NCI-H2081 treated with DMSO at 0.1 percent for 48 hours (cell line): Measurements from ENCODE around the gene CDK16.

Experiments
- DNase-seq: peaks from one replicate; lab custom pipeline; 2025; lab: John Stamatoyannopoulos, UW

The CDK16 gene

DNA sequence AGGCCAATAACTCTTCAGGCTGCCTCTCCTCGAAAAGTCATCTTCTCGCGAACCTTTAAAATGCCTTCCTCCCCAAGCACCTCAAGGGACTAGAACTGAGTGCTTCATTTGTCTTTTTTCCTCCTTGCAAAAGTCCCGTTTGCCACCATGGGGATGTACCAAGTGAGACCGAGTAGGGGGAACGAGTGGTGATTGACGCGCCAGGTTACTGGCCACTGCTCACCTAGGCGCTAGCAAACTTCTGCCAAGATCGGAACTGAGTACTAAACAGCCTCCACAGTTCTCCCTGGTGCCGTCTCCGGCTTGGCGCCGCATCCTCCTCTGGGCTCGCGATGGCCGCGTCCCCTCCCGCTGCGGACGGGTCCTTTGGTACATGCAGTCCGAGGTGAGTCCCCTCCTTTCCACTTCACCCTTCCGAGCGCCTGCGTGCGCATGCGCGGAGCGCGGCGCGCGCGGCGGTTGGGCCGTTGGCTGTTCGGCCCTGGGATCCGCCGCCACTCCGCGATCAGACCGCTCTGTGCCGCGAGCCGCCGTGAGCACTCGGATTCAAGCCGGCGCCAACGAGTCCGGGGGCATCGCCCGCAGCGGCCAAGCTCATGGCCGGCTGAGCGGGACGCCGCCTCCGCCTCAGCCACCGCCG lies at the start of gene CDK16:
Gene CDK16, plus strand, starts transcription at position 402 of the 640 bp plus-strand sequence. CDS start 4,877 bp downstream, outside the sequence.
- peak; percentile 72 for DNase-seq

DNA sequence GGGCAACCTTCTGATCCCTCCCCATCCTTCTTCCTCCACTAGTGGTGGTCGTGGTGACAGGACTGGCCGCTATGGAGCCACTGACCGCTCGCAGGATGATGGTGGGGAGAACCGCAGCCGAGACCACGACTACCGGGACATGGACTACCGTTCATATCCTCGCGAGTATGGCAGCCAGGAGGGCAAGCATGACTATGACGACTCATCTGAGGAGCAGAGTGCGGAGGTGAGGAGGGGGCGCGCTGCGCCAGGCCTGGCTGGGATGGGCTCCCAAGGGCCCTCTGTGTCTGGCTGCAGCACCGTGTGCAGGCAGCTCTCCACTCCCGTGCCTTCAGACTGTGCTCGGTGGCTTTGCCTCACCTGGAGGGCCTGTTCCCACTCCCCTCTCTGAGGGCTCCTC lies 49.2 kb upstream of the CDK16 start:
- no peak for DNase-seq

DNA sequence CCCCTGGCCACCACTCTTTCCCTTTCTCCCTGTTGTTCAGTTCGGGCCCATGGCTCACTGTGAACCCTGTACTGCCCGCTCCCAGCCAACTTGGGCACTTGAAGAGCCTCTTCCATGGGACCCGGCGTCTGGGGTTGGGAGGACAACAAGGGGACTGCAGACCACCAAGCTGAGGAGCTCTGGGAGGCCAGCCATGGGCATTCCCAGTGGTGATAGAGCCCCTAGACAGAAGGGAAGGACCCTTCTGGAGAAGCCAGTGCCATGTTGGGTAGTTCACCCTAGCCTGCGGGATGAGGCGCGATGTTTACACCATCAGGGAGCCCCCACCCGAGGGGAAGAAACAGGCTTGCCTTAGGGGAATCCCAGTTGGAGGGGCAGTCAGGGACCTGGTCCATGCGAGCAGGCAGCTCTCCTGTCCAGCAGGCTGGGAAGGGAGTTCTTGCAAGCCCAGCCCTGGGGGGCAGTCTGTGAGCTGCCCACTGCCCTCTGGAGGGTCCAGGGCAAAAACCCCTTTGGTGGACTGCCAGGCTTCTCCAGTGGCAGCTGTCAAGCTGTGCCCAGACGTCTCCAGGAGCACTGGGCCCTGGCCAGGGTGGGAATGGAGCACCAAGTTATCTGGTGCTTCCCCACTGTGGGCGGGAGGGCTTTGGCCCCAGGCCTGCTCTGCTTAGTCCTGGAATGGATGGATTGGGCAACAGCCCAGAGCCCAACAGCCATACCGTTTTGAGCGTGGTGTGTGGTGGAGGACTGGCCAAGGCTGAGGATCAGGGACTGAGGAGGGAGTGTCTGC lies 48.6 kb upstream of the CDK16 start:
- no peak for DNase-seq

DNA sequence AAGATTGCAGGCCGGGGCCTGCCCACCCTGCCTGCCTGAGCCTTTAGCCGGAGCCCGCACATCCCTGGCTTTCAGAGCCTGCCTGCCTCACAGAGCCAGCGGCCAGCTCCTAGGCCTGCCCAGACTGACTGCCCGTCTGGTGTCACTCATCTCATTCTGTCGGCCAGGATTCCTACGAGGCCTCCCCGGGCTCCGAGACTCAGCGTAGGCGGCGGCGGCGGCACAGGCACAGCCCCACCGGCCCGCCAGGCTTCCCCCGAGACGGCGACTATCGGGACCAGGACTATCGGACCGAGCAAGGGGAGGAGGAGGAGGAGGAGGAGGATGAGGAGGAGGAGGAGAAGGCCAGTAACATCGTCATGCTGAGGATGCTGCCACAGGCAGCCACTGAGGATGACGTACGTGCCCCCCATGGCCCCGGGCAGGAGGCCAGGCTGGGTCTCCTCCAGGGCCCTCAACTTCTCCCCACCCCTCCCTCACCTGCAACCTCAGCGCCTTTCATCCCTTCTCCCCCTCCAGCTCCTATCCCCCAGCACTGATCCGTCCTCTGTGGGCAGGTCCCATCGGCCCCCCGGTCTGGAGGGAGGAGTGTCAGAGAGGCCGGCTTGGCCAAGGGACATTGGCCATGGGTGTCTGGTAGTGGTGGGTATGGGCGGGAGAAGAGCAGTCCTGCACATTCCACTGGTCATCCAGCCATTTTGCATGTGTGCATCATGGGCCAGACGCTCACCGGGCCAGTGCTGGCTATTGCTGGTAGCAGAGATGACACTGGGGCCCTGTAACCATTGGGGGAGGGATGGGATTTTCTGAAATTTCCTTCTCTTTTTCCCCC lies 47.4 kb upstream of the CDK16 start:
- DNase-seq, result no peak

DNA sequence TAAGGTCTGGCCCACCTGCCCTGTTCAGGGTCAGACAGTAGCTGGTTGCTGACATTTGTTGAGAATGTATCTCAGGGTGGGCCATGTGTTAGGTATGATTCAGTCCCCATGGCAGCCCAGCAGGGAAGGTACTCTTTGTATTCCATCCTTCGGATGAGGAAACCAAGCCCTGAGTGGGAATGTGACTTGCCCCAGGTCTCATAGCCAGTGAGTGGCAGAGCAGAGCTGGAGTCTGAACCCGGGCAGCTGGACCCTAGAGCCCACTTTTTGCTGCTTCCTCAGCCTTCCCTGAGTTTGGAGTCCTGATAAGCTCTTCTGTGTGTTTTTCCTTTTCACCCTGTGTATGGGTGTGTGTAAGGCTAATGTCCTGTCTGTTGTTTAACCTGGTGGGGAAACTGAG lies 46.5 kb upstream of the CDK16 start:
- no peak for DNase-seq

DNA sequence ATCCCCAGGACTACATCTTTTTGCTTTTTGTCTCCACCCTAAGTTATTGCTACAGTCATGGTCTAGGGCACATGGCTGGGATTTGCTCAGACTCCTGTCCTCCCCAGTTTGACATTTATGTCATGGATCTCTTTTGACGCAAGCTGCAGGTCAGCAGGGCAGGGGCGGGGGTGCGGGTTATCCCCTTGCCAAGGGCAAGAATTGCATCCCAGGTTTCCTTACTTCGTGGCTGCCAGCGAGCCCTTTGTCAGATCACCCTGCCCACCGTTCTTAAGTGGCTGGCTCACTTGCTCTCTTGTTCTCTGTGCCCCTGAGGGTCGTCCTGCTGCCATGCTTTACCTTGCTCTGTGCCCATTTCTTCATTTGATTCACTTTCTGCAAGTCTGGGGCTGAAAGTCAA lies 45.9 kb upstream of the CDK16 start:
- DNase-seq, result no peak

DNA sequence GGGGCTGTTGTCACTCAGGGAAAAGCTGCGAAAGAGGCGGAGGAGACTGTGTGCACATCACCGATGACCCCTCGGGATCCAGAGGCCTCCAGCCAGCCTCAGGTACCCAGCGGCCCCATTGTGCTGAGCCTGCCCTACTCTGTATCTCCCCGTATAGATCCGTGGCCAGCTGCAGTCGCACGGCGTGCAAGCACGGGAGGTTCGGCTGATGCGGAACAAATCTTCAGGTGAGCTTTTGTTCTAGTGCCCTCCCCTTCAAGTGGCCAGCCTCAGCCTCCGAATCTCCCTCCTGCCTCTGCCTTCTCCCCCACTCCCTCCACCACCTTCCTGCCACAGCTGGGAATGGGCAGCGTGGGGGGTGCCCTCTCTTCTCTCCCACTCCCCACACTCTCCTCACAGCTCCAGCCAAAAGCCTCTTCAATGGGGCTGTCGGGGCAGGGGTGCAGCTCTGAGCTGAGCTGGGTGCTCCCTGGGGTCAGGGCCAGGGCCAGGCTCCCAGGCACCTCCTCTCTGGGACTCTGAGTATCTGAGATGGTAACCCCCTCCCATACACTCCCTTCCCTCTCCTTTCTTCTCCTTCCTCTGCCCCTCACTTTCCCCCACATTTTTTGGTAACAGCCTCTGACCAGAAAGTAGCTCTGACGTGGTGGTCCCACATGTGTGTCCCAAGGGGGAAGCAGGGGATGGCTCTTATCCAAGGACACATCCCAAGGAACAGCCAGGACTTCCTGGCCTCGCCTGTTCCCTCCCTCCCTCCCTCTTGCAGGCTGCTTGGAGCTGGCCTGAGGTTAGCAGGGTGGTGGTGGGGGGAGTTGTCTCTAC lies 45.3 kb upstream of the CDK16 start:
- DNase-seq, result no peak

DNA sequence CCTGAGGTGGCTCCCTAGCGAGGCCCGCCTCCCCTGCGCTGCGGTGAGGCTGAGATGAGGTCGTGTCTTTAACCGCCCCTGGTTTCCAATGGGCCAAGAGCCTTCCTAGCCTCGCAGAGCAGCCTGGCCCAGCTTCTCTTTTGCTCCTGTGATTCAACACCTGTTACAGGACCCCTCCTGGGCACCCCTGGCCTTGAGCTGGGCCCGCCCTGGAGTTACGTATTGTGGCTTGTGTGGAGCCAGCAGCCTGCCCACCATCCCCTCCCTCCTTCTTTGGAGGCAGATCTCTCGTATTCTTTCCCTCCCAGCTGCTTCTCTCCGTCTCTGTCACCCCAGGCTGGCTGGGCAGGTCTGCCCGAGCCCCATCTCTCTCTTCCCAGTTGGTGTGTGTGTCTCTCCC lies 44.1 kb upstream of the CDK16 start:
- no peak for DNase-seq

DNA sequence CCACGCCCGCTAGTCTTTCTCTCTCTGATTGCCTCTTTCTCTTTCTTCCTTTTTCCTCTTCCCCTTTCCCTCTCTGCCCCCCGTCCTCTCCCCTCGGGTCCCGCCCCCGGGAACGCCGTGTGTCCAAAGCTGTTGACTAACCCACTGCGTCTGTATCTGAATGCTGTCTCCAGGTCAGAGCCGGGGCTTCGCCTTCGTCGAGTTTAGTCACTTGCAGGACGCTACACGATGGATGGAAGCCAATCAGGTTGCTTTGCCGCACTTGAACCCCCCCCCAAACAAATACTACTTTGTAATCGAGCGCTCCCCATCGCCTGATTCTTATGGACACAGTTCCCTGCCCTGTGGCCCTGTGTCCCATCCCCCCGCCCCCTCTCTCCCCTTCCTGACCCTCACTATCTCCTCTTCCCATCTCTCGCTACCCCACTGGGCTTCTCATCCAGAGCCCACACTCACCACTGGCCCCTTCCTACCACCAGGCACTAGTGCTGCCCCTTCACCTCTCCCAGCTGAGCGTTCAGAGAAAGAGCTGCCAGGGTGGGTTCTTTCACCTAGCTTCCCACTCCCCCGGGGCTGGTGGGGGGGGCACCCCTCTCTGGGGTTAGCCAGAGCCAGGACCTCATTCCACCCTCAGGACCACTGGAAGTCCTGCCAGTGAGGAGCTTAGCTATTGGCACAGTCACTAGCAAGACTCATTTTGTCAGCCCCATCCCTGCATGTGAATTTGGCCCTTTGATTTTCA lies 43.5 kb upstream of the CDK16 start:
- no peak for DNase-seq

DNA sequence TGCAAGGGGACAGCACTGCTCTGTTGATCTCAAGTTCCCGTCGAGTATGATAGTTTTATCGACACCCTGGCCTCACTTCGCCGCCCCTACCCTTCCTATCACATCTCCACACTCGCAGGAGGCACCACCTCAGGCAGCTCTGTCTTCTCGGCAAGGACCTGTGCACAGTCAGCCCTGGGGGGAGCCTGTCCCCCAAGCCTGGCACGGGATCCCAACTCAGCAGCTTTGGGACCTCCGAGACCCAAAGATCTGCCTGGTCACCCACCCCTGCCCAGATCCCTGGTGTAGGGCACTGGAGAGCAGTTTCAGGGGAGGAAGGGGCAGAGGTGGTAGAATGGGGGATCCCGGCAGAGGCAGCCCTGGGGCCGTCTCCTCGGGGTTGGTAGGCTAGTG lies 42.9 kb upstream of the CDK16 start:
- no peak for DNase-seq

DNA sequence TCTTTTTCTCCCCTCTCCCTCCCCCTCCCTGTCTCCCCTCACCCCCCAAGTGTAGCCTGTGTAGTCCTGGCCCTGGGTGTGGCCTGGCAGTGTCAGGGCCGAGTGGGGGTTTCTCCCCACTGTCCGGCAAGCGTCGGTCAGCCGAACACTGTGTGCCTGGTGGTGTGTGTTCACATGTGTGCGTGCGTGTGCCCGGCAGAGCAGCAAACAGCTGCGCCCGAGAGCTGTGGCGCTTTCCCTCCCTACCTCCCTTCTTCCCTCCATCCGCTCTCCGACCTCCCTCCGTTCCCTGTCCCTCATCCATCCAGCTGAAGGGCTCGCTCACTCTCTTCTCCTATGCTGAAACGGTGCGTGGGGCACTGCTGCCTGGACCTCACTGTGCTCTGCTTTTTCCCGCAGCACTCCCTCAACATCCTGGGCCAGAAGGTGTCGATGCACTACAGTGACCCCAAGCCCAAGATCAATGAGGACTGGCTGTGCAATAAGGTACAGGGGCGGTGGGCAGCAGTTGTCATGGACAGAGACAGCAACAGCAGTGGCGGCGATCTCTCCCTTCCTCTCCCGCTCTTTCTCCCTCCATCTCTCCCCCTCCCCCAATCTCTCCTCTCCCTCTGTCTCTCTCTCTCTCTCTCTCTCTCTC lies 42.3 kb upstream of the CDK16 start:
- DNase-seq, result no peak

DNA sequence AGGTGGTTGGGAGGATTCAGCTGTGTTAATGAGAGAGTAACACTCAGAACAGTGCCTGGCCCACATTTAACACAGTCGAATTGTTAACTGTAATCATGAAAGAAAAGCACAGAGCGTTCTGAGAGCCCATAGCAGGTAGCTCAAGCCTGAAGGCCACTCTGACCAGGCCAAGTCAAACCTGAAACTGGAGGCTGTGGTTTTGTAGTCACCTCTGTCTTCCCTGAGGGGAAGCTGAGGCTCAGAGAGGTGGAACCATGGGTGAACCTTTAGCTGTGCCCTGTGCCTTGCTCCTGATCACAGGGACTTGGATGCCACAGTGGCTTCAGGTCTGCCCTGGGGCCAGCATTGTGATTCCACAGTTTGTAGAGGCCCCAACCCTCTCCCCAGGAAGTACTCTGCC lies 41.4 kb upstream of the CDK16 start:
- no peak for DNase-seq

DNA sequence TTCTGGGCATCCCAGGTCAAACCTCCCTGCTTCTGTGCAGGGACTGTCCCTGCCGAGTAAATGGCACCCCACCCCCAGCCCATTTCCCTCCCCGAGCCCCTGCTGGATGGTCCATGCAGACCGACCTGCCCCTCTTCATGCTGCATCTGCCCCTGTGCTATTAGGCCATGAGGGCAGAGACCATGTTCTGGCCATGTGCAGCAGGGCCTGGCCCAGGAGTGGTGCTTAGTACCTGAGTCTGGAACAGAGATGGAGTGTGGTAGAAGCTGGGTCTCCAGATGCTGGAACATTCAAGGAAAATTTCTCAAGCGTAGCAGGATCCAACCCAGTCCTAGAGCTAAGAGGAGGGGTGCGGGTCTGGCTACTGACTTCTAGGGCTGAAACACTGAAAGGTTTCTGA lies 40.1 kb upstream of the CDK16 start:
- DNase-seq, result no peak

DNA sequence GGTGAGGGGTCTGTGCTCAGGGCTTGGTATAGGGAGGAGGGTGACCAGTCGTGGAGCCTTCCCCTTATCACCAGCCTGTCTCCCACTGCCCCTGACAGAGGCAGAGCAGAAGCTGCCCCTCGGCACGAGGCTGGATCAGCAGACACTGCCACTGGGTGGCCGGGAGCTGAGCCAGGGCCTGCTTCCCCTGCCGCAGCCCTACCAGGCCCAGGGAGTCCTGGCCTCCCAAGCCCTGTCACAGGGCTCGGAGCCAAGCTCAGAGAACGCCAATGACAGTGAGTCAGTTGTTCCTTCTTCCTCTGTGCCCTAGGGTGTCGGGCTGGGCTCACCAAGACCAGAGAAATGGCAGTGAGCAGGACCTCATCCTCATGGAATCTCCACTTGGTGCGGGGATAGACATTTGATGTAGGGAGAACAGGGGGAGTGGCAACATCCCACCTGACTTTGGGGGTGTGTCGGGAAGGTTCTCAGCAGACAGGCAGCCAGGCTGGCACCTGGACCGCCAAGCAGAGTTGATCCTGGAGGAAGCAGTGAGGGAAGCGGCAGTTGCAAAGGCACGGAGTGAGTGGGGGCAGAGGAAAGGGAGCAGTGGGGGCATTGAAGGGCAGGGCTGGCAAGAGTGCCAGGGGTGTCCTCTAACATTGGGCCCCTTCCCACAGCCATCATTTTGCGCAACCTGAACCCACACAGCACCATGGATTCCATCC lies 39.1 kb upstream of the CDK16 start:
- DNase-seq, result no peak

DNA sequence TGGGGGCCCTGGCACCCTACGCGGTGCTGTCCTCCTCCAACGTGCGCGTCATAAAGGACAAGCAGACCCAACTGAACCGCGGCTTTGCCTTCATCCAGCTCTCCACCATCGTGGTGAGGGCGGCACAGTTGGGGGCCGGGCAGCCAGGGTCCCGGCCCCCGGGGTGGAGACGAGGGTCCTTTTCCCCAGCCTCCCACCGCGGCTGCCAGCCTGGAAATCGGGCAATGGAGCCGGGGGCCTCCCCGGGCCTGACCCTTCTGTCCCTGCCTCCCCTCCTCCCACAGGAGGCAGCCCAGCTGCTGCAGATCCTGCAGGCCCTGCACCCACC lies 38.6 kb upstream of the CDK16 start:
- no peak for DNase-seq

DNA sequence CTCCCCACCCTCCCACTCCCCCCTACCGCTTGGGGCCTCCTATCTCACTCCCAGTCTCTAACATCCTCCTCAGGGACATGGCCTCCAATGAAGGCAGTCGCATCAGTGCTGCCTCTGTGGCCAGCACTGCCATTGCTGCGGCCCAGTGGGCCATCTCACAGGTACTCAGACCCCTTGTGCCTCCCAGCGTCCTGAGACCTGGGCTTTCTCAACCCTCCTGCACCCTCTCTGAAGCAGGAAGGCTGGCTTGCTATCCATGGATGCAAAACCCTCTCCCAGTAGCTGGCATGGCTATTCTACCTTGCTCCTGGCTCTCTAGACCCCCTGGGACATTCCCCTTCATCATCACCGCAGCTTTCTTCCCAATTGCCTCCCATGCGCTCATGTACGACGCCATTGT lies 38.1 kb upstream of the CDK16 start:
- DNase-seq, result no peak

DNA sequence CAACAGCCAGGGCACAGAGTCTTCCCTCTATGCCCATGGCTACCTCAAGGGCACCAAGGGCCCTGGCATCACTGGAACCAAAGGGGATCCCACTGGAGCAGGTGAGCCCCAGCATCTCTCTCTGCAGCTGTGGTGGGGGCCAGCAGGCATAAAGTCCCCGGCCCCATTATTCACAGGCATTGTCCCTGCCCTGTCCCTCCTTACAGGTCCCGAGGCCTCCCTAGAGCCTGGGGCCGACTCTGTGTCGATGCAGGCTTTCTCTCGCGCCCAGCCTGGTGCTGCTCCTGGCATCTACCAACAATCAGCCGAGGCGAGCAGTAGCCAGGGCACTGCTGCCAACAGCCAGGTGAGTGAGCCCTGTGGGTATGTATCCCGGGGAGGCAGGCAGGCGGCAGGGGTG lies 37.2 kb upstream of the CDK16 start:
- no peak for DNase-seq

DNA sequence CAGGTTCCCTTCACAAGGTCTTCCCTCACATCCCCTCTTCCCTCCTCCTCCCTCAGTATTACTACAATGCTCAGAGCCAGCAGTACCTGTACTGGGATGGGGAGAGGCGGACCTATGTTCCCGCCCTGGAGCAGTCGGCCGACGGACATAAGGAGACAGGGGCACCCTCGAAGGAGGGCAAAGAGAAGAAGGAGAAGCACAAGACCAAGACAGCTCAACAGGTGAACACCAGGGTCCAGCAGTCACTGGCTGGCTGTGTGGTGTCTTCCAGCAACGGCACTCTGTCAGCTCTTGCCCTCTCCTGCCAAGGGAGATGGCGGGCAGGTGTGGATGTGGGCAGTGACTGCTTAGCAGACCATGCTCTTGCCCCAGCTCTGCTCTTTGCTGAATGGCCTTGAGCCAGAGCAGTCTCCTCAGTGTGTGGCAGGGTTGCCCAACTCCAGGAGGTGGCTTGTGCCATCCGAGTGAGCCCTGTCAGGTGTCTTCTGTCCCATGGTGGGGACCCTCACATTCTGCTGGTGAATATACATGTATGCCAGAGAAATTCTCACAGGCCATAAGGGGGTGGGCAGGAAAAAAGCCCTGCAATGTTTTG lies 36.3 kb upstream of the CDK16 start:
- DNase-seq, result no peak

DNA sequence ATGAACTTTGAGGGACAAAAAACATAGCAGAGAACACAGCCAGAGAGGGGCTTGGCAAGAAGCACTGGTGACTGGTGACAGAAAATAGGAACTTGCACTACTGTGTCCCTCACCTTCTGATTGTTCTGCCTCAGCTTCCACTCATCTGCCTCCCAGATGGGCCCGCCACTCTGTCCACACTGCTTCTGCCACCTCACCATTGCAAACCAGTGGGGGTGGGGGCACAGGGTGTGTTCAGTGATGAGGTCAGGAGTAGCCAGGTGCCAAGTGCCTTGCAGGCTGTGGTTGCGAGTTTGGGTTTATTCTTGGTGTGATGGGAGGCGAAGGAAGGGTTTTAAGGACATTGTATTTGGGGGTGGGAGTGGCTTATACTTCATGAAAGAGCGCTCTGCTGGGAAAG lies 34.0 kb upstream of the CDK16 start:
- DNase-seq, result no peak

DNA sequence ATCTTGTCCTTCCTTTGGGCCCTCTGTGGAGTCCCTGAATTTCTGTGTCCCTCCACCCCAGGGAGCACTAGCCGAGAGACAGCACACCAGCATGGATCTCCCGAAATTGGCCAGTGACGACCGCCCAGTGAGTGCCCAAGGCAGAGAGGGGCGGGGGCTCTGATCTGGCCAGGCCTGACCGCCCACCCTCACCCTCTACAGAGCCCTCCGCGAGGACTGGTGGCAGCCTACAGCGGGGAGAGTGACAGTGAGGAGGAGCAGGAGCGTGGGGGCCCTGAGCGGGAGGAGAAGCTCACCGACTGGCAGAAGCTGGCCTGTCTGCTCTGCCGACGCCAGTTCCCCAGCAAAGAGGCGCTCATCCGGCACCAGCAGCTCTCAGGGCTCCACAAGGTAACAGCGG lies 33.2 kb upstream of the CDK16 start:
- DNase-seq, result no peak
